GM23338 (cell line): ENCODE data around the gene CPAMD8. TPM values are rescaled to one million over a fixed set of nuclear protein-coding genes. Genes with fewer than 3 reads are reported as not detected.

Experiments
- ATAC-seq: fragments of 200-7000 bp; cut with Tn5 transposase; 3 replicates; pipeline ENCODE4 v1.9.1; 2020
- DNase-seq: peaks from one replicate; pipeline ENCODE4 v3.0.0-alpha.2; 2015; ENCODE audit warnings: low spot score
- H2AFZ ChIP-seq: fragments of 200-600 bp; sonication (generic); 2 replicates; pipeline ENCODE4 v1.8.0; 2016; ENCODE audit warnings: antibody characterized with exemption, mild to moderate bottlenecking, moderate library complexity
- H3F3A ChIP-seq: fragments of 200-600 bp; sonication (generic); replicated peaks from 2 replicates; pipeline ENCODE4 v1.8.0; 2017; ENCODE audit warnings: antibody characterized with exemption, mixed run types, low read depth
- H3K27ac ChIP-seq: fragments of 200-600 bp; sonication (generic); 2 replicates; pipeline ENCODE4 v1.6.1; 2016; ENCODE audit warnings: low read depth
- H3K27me3 ChIP-seq: fragments of 200-600 bp; sonication (generic); 2 replicates; pipeline ENCODE4 v1.8.0; 2016; ENCODE audit warnings: mild to moderate bottlenecking, mixed run types, moderate library complexity; ENCODE audit not compliant: insufficient read depth
- H3K36me3 ChIP-seq: fragments of 200-600 bp; sonication (generic); 2 replicates; pipeline ENCODE4 v1.8.0; 2016; ENCODE audit warnings: mild to moderate bottlenecking; ENCODE audit not compliant: insufficient read depth
- H3K4me1 ChIP-seq: fragments of 200-600 bp; sonication (generic); 2 replicates; pipeline ENCODE4 v1.8.0; 2016; ENCODE audit warnings: mild to moderate bottlenecking, moderate library complexity; ENCODE audit not compliant: insufficient read depth
- H3K4me2 ChIP-seq: fragments of 200-600 bp; sonication (generic); 2 replicates; pipeline ENCODE4 v1.7.1; 2017; ENCODE audit warnings: mixed run types
- H3K4me3 ChIP-seq: fragments of 200-600 bp; sonication (generic); 2 replicates; pipeline ENCODE4 v1.6.1; 2016; ENCODE audit warnings: mixed run types
- H3K79me2 ChIP-seq: fragments of 200-600 bp; sonication (generic); replicated peaks from 2 replicates; pipeline ENCODE4 v1.8.0; 2017; ENCODE audit warnings: mild to moderate bottlenecking; ENCODE audit not compliant: insufficient read depth
- H3K9me2 ChIP-seq: fragments of 200-600 bp; sonication (generic); 2 replicates; pipeline ENCODE4 v1.8.0; 2017; ENCODE audit not compliant: insufficient read depth
- H4K20me1 ChIP-seq: fragments of 200-600 bp; sonication (generic); replicated peaks from 2 replicates; pipeline ENCODE4 v1.8.0; 2017; ENCODE audit warnings: mild to moderate bottlenecking; ENCODE audit not compliant: insufficient read depth
- H3K27ac Mint-ChIP-seq: 2 replicates; pipeline ENCODE4 v1.8.0; 2020; ENCODE audit warnings: inconsistent platforms, mild to moderate bottlenecking, moderate library complexity, mixed read lengths
- H3K27me3 Mint-ChIP-seq: 3 replicates; pipeline ENCODE4 v1.8.0; 2022; ENCODE audit warnings: low read depth, mild to moderate bottlenecking, moderate library complexity, mixed read lengths, inconsistent platforms; ENCODE audit not compliant: insufficient read depth, poor library complexity
- H3K36me3 Mint-ChIP-seq: 3 replicates; pipeline ENCODE4 v1.8.0; 2021; ENCODE audit warnings: low read depth, mild to moderate bottlenecking, inconsistent platforms, moderate library complexity, mixed read lengths
- H3K4me1 Mint-ChIP-seq: 3 replicates; pipeline ENCODE4 v1.8.0; 2020; ENCODE audit warnings: mild to moderate bottlenecking, inconsistent platforms, mixed read lengths
- H3K4me3 Mint-ChIP-seq: 3 replicates; pipeline ENCODE4 v1.8.0; 2021; ENCODE audit warnings: moderate library complexity, mild to moderate bottlenecking, inconsistent platforms, mixed read lengths
- H3K9me3 Mint-ChIP-seq: 3 replicates; pipeline ENCODE4 v1.8.0; 2020; ENCODE audit warnings: moderate library complexity, mild to moderate bottlenecking, inconsistent platforms, mixed read lengths
- CREB1 ChIP-seq: fragments of 250-450 bp; sonication (Bioruptor Pico); IDR thresholded peaks from 2 replicates; pipeline ENCODE4 v1.5.0; 2020; ENCODE audit warnings: low read depth, mild to moderate bottlenecking, moderate library complexity
- EZH2 ChIP-seq: fragments of 200-600 bp; sonication (generic); IDR thresholded peaks from one replicate; pipeline ENCODE4 v1.8.0; 2017; ENCODE audit warnings: antibody characterized with exemption, mild to moderate bottlenecking, low read depth; ENCODE audit not compliant: unreplicated experiment
- EZH2phosphoT487 ChIP-seq: fragments of 200-600 bp; sonication (generic); IDR thresholded peaks from one replicate; pipeline ENCODE4 v1.8.1; 2018; ENCODE audit warnings: antibody characterized with exemption; ENCODE audit not compliant: unreplicated experiment
- JUNB ChIP-seq: IDR thresholded peaks from one replicate; pipeline ENCODE4 v1.6.1; 2016; ENCODE audit warnings: antibody characterized with exemption; ENCODE audit not compliant: unreplicated experiment
- NANOG ChIP-seq: IDR thresholded peaks from 2 replicates; pipeline ENCODE4 v1.6.1; 2016; ENCODE audit warnings: antibody characterized with exemption, borderline replicate concordance
- POLR2AphosphoS5 ChIP-seq: IDR thresholded peaks from 2 replicates; pipeline ENCODE4 v1.6.1; 2016; ENCODE audit warnings: antibody characterized with exemption, low read depth
- STAT1 ChIP-seq: IDR thresholded peaks from one replicate; pipeline ENCODE4 v1.6.1; 2016; ENCODE audit warnings: antibody characterized with exemption; ENCODE audit not compliant: unreplicated experiment
- ZNF114 ChIP-seq: fragments of 250-450 bp; sonication (Bioruptor Pico); IDR thresholded peaks from 2 replicates; pipeline ENCODE4 v1.5.0; 2020; ENCODE audit warnings: mild to moderate bottlenecking, moderate library complexity
- ZNF331 ChIP-seq: fragments of 250-450 bp; sonication (Bioruptor Pico); IDR thresholded peaks from 2 replicates; pipeline ENCODE4 v1.5.0; 2020; ENCODE audit warnings: low read depth, mild to moderate bottlenecking, moderate library complexity
- polyA plus RNA-seq: library from polyadenylated mRNA; unstranded; fragments of >200 nt; fragmentation: Nextera tagmentation; extraction: Ambion mirVana; gene quantifications from 2 replicates; pipeline ENCODE4 v1.2.1, GENCODE V29; 2016
- total RNA-seq: library from RNA; depleted of rRNA; stranded (reverse); fragments of >200 nt; shearing (Covaris generic); gene quantifications from 2 replicates; pipeline ENCODE4 v1.2.3, GENCODE V29; 2014
- TF ChIP-seq, protein P1 (sequence below): IDR thresholded peaks from 2 replicates; pipeline ENCODE4 v1.6.1; 2016; ENCODE audit warnings: antibody characterized with exemption
- TF ChIP-seq, protein P2 (sequence below): IDR thresholded peaks from one replicate; pipeline ENCODE4 v1.6.1; 2018; ENCODE audit warnings: antibody characterized with exemption; ENCODE audit not compliant: unreplicated experiment
- TF ChIP-seq, protein P3 (sequence below), 2 experiments: fragments of 200-600 bp in 1 of 2; sonication (generic) in 1 of 2; conservative IDR thresholded peaks; 2 replicates each; pipeline versions ENCODE4 v1.5.1 to v1.6.1; 2016 to 2017; ENCODE audit warnings: antibody characterized with exemption in 2 of 2, low read depth in 2 of 2, mild to moderate bottlenecking in 2 of 2, moderate library complexity in 1 of 2
- TF ChIP-seq, protein P4 (sequence below): fragments of 250-450 bp; sonication (Bioruptor Pico); IDR thresholded peaks from 2 replicates; pipeline ENCODE4 v1.5.0; 2020; ENCODE audit warnings: mild to moderate bottlenecking, moderate library complexity

Gene CPAMD8
- total and polyA plus RNA-seq, 2 experiments from 2014 or later = 4.4 to 11.8 TPM

DNA sequence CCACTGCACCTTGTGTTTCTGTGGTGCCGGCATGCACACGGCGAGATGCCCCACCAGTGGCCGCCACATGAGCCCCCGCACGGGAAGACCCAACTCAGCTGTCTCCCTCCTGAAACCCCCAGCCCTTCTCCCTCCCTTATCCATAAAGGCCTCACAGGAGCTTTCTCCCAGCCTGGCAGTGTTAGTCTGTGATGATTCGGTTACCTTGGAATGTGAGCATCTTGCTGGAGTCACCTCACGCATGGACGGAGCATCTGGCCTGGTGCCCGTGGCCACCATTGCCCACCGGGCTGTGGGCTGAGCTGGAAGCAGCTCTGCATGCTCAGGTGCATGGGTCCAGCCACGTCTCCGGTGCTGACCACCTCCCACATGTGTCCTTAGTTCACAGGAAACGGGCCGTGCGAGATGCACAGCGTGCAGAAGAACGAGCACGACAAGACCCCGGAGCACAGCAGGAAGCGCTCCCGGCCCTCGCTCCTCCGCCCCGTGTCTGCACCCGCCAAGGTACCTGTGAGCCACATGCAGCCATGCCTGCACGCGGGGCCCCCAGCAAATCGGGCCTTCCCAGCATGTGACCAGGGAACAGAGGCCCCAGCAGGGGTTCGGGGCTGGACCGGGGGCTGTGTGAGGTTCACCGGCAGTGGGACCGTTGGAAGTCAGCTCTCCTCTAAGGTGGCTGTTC lies 175.4 kb downstream of the CPAMD8 start:
- no peaks in the 10 kb centered on the region for H3K9me3 Mint-ChIP-seq
- H3K27ac ChIP-seq = no peak overlapping the region
- DNase-seq (no peak), ATAC-seq (no peak)
- H4K20me1 ChIP-seq = peaks cover 9% of the 10 kb centered on the region; the same call in 1 of the 2 replicates
- H3K36me3 Mint-ChIP-seq = peaks cover 81% of the 10 kb centered on the region
- H2AFZ ChIP-seq = no peak overlapping the region
- no peak overlapping the region for H3K4me2 ChIP-seq
- H3K4me1 ChIP-seq = no peaks in the 10 kb centered on the region
- peaks cover 37% of the 10 kb centered on the region for H3K36me3 ChIP-seq
- H3K4me3 ChIP-seq = no peak overlapping the region
- H3K4me3 Mint-ChIP-seq = no peak overlapping the region
- H3K27ac Mint-ChIP-seq = no peak overlapping the region
- 0 out of 2 replicates have a peak, but pooled peaks cover 6% of the 10 kb centered on the region for H3K79me2 ChIP-seq
- H3K4me1 Mint-ChIP-seq = no peaks in the 10 kb centered on the region
- TF ChIP-seq EZH2phosphoT487 (no peak), ZNF331 (CRISPR knock-in tag) (no peak), NANOG (no peak), CREB1 (CRISPR knock-in tag) (no peak), EZH2 (no peak), ZNF114 (CRISPR knock-in tag) (no peak), JUNB (no peak), STAT1 (no peak), POLR2AphosphoS5 (no peak)
- TF ChIP-seq, protein P1, sequence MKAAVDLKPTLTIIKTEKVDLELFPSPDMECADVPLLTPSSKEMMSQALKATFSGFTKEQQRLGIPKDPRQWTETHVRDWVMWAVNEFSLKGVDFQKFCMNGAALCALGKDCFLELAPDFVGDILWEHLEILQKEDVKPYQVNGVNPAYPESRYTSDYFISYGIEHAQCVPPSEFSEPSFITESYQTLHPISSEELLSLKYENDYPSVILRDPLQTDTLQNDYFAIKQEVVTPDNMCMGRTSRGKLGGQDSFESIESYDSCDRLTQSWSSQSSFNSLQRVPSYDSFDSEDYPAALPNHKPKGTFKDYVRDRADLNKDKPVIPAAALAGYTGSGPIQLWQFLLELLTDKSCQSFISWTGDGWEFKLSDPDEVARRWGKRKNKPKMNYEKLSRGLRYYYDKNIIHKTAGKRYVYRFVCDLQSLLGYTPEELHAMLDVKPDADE = no peak
- TF ChIP-seq, protein P2, sequence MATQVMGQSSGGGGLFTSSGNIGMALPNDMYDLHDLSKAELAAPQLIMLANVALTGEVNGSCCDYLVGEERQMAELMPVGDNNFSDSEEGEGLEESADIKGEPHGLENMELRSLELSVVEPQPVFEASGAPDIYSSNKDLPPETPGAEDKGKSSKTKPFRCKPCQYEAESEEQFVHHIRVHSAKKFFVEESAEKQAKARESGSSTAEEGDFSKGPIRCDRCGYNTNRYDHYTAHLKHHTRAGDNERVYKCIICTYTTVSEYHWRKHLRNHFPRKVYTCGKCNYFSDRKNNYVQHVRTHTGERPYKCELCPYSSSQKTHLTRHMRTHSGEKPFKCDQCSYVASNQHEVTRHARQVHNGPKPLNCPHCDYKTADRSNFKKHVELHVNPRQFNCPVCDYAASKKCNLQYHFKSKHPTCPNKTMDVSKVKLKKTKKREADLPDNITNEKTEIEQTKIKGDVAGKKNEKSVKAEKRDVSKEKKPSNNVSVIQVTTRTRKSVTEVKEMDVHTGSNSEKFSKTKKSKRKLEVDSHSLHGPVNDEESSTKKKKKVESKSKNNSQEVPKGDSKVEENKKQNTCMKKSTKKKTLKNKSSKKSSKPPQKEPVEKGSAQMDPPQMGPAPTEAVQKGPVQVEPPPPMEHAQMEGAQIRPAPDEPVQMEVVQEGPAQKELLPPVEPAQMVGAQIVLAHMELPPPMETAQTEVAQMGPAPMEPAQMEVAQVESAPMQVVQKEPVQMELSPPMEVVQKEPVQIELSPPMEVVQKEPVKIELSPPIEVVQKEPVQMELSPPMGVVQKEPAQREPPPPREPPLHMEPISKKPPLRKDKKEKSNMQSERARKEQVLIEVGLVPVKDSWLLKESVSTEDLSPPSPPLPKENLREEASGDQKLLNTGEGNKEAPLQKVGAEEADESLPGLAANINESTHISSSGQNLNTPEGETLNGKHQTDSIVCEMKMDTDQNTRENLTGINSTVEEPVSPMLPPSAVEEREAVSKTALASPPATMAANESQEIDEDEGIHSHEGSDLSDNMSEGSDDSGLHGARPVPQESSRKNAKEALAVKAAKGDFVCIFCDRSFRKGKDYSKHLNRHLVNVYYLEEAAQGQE = no peak
- TF ChIP-seq, protein P3, sequence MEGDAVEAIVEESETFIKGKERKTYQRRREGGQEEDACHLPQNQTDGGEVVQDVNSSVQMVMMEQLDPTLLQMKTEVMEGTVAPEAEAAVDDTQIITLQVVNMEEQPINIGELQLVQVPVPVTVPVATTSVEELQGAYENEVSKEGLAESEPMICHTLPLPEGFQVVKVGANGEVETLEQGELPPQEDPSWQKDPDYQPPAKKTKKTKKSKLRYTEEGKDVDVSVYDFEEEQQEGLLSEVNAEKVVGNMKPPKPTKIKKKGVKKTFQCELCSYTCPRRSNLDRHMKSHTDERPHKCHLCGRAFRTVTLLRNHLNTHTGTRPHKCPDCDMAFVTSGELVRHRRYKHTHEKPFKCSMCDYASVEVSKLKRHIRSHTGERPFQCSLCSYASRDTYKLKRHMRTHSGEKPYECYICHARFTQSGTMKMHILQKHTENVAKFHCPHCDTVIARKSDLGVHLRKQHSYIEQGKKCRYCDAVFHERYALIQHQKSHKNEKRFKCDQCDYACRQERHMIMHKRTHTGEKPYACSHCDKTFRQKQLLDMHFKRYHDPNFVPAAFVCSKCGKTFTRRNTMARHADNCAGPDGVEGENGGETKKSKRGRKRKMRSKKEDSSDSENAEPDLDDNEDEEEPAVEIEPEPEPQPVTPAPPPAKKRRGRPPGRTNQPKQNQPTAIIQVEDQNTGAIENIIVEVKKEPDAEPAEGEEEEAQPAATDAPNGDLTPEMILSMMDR (conservative IDR thresholded peaks at IDR 0.05; ENCODE audit: low read depth in 2 of 2) = no peak
- TF ChIP-seq, protein P4, sequence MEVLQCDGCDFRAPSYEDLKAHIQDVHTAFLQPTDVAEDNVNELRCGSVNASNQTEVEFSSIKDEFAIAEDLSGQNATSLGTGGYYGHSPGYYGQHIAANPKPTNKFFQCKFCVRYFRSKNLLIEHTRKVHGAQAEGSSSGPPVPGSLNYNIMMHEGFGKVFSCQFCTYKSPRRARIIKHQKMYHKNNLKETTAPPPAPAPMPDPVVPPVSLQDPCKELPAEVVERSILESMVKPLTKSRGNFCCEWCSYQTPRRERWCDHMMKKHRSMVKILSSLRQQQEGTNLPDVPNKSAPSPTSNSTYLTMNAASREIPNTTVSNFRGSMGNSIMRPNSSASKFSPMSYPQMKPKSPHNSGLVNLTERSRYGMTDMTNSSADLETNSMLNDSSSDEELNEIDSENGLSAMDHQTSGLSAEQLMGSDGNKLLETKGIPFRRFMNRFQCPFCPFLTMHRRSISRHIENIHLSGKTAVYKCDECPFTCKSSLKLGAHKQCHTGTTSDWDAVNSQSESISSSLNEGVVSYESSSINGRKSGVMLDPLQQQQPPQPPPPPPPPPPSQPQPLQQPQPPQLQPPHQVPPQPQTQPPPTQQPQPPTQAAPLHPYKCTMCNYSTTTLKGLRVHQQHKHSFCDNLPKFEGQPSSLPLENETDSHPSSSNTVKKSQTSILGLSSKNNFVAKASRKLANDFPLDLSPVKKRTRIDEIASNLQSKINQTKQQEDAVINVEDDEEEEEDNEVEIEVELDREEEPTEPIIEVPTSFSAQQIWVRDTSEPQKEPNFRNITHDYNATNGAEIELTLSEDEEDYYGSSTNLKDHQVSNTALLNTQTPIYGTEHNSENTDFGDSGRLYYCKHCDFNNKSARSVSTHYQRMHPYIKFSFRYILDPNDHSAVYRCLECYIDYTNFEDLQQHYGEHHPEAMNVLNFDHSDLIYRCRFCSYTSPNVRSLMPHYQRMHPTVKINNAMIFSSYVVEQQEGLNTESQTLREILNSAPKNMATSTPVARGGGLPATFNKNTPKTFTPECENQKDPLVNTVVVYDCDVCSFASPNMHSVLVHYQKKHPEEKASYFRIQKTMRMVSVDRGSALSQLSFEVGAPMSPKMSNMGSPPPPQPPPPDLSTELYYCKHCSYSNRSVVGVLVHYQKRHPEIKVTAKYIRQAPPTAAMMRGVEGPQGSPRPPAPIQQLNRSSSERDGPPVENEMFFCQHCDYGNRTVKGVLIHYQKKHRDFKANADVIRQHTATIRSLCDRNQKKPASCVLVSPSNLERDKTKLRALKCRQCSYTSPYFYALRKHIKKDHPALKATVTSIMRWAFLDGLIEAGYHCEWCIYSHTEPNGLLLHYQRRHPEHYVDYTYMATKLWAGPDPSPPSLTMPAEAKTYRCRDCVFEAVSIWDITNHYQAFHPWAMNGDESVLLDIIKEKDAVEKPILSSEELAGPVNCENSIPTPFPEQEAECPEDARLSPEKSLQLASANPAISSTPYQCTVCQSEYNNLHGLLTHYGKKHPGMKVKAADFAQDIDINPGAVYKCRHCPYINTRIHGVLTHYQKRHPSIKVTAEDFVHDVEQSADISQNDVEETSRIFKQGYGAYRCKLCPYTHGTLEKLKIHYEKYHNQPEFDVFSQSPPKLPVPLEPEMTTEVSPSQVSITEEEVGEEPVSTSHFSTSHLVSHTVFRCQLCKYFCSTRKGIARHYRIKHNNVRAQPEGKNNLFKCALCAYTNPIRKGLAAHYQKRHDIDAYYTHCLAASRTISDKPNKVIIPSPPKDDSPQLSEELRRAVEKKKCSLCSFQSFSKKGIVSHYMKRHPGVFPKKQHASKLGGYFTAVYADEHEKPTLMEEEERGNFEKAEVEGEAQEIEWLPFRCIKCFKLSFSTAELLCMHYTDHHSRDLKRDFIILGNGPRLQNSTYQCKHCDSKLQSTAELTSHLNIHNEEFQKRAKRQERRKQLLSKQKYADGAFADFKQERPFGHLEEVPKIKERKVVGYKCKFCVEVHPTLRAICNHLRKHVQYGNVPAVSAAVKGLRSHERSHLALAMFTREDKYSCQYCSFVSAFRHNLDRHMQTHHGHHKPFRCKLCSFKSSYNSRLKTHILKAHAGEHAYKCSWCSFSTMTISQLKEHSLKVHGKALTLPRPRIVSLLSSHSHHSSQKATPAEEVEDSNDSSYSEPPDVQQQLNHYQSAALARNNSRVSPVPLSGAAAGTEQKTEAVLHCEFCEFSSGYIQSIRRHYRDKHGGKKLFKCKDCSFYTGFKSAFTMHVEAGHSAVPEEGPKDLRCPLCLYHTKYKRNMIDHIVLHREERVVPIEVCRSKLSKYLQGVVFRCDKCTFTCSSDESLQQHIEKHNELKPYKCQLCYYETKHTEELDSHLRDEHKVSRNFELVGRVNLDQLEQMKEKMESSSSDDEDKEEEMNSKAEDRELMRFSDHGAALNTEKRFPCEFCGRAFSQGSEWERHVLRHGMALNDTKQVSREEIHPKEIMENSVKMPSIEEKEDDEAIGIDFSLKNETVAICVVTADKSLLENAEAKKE = no peak
- H3K9me2 ChIP-seq = no peaks in the 10 kb centered on the region
- no peaks in the 10 kb centered on the region for H3F3A ChIP-seq
- peaks cover 8% of the 10 kb centered on the region for H3K27me3 Mint-ChIP-seq
- H3K27me3 ChIP-seq = no peaks in the 10 kb centered on the region
